DOHH2 (cell line): ENCODE results near the gene DNAJB6.

Experiments used
- H3F3A ChIP-seq: fragments of 200-600 bp; sonication (generic), shearing (Covaris generic); 2 replicates; pipeline ENCODE4 v1.6.0; 2016; ENCODE audit warnings: antibody characterized with exemption, mild to moderate bottlenecking; ENCODE audit not compliant: control insufficient read depth, insufficient read depth
- H3K27ac ChIP-seq: fragments of 200-600 bp; sonication (generic); 2 replicates; pipeline ENCODE4 v1.5.1; 2014; ENCODE audit warnings: low read depth, mild to moderate bottlenecking, low read length, moderate library complexity
- H3K27me3 ChIP-seq: fragments of 200-600 bp; sonication (generic); 2 replicates; pipeline ENCODE4 v1.6.1; 2014; ENCODE audit warnings: mild to moderate bottlenecking, low read length, mixed read lengths; ENCODE audit not compliant: control insufficient read depth
- H3K36me3 ChIP-seq: fragments of 200-600 bp; sonication (generic); 2 replicates; pipeline ENCODE4 v1.6.1; 2014; ENCODE audit warnings: mild to moderate bottlenecking, low read length, moderate library complexity, mixed read lengths; ENCODE audit not compliant: control insufficient read depth
- H3K4me1 ChIP-seq: fragments of 200-600 bp; sonication (generic); 2 replicates; pipeline ENCODE4 v1.6.1; 2014; ENCODE audit warnings: mild to moderate bottlenecking, low read length, mixed read lengths; ENCODE audit not compliant: control insufficient read depth
- H3K4me2 ChIP-seq: fragments of 200-600 bp; sonication (generic); 2 replicates; pipeline ENCODE4 v1.6.0; 2014; ENCODE audit warnings: mild to moderate bottlenecking, low read length, moderate library complexity
- H3K4me3 ChIP-seq: fragments of 200-600 bp; sonication (generic); 2 replicates; pipeline ENCODE4 v1.5.1; 2014; ENCODE audit warnings: mild to moderate bottlenecking, low read length, mixed read lengths
- H3K79me2 ChIP-seq: fragments of 200-600 bp; sonication (generic); 2 replicates; pipeline ENCODE4 v1.6.1; 2014; ENCODE audit warnings: mild to moderate bottlenecking, low read length, mixed read lengths; ENCODE audit not compliant: control insufficient read depth
- H3K9me2 ChIP-seq: fragments of 200-600 bp; sonication (generic); replicated peaks from 2 replicates; pipeline ENCODE4 v1.6.1; 2014; ENCODE audit warnings: mild to moderate bottlenecking, low read length, mixed read lengths; ENCODE audit not compliant: control insufficient read depth
- H3K9me3 ChIP-seq: fragments of 200-600 bp; sonication (generic); 2 replicates; pipeline ENCODE4 v1.6.1; 2014; ENCODE audit warnings: antibody characterized with exemption, low read length, mixed read lengths; ENCODE audit not compliant: control insufficient read depth, insufficient read depth
- H4K20me1 ChIP-seq: fragments of 200-600 bp; sonication (generic); 2 replicates; pipeline ENCODE4 v1.6.0; 2014; ENCODE audit warnings: low read depth, mild to moderate bottlenecking, antibody characterized with exemption, low read length, moderate library complexity; ENCODE audit not compliant: control insufficient read depth, insufficient read depth
- EZH2phosphoT487 ChIP-seq: fragments of 200-600 bp; sonication (generic); IDR thresholded peaks from 2 replicates; pipeline ENCODE4 v1.6.1; 2017; ENCODE audit warnings: borderline replicate concordance, mild to moderate bottlenecking, antibody characterized with exemption, low read length, moderate library complexity, mixed read lengths
- TF ChIP-seq, protein P1 (sequence below): fragments of 200-600 bp; sonication (generic); IDR thresholded peaks from one replicate; pipeline ENCODE4 v1.5.1; 2014; ENCODE audit warnings: antibody characterized with exemption, mild to moderate bottlenecking, low read depth, low read length; ENCODE audit not compliant: poor library complexity, severe bottlenecking

The DNAJB6 gene

DNA sequence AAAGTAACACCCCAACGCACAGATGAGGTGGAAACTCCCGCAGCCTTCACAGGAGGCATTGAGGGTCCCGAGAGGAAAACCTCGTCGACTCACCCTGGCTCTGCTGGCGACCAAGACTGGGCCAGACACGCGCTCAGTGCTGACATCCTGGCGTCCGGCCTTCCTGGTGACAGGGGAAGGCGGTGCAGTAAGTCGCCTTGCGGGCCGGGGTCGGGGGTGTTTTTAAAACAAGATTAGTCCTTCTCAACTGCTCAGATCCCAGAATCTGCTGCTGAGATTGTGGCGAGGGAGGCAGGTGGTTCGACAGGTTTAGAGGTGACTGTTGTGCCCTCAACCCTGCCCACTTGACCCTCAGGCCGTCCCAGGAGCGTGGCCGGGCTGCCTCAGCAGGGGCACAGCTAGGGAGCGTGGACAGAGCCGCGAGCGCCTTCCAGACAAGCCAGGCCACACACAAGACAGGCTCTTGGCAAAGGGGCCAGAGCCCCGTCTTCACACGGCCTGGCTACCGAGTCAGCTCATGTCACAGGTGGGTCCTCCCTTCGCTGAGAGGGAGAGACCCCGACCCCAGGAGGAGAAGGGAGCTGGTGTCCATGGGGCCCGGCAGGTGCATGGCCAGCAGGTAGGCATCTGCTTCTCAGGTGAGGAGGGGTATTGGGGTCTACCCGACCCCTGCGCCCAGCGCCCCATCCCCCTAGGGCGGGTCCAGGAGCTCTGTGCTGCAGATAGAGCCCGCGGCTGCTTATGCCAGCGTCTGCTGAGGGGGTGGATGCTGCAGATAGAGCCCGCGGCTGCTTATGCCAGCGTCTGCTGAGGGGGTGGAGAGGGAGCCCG lies 81.6 kb downstream of the DNAJB6 start:
- peaks cover 31% of the 10 kb centered on the region for H3K36me3 ChIP-seq
- H4K20me1 ChIP-seq: no peaks in the 10 kb centered on the region

DNA sequence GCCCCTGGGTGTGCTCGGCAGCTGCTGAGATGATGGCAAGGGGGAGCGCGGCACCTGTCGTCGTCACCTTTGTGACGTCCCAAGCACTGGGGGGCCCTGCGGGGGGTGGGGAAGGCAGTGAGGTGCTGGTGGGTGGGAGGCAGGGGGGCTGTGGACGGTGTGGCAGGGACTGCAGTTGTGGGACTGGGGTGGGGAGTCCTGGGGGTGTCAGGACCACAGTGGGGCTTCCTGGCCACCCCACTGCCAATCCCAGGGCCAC lies 82.2 kb downstream of the DNAJB6 start:
- H3K9me3 ChIP-seq: no peaks in the 10 kb centered on the region
- H3K27ac ChIP-seq: no peak overlapping the region
- H3K4me1 ChIP-seq: no peaks in the 10 kb centered on the region
- no peak overlapping the region for H3K4me3 ChIP-seq
- no peaks in the 10 kb centered on the region for H3K79me2 ChIP-seq
- TF ChIP-seq EZH2phosphoT487: no peak
- TF ChIP-seq, protein P1, sequence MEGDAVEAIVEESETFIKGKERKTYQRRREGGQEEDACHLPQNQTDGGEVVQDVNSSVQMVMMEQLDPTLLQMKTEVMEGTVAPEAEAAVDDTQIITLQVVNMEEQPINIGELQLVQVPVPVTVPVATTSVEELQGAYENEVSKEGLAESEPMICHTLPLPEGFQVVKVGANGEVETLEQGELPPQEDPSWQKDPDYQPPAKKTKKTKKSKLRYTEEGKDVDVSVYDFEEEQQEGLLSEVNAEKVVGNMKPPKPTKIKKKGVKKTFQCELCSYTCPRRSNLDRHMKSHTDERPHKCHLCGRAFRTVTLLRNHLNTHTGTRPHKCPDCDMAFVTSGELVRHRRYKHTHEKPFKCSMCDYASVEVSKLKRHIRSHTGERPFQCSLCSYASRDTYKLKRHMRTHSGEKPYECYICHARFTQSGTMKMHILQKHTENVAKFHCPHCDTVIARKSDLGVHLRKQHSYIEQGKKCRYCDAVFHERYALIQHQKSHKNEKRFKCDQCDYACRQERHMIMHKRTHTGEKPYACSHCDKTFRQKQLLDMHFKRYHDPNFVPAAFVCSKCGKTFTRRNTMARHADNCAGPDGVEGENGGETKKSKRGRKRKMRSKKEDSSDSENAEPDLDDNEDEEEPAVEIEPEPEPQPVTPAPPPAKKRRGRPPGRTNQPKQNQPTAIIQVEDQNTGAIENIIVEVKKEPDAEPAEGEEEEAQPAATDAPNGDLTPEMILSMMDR: no peak
- peaks cover 31% of the 10 kb centered on the region for H3K36me3 ChIP-seq
- H4K20me1 ChIP-seq: no peaks in the 10 kb centered on the region
- H3K27me3 ChIP-seq: no peaks in the 10 kb centered on the region
- H3K9me2 ChIP-seq: no peaks in the 10 kb centered on the region
- 0 out of 2 replicates have a peak, but pooled peaks cover 3% of the 10 kb centered on the region for H3F3A ChIP-seq
- no peak overlapping the region for H3K4me2 ChIP-seq

More for the DNA sequence above, 81.6 kb downstream of the DNAJB6 start:
- no peaks in the 10 kb centered on the region for H3K79me2 ChIP-seq
- no peak overlapping the region for H3K4me2 ChIP-seq
- no peak overlapping the region for H3K27ac ChIP-seq
- H3K9me2 ChIP-seq: no peaks in the 10 kb centered on the region
- TF ChIP-seq, protein P1: no peak
- no peak for TF ChIP-seq EZH2phosphoT487
- no peaks in the 10 kb centered on the region for H3K9me3 ChIP-seq
- no peaks in the 10 kb centered on the region for H3K4me1 ChIP-seq
- H3K27me3 ChIP-seq: no peaks in the 10 kb centered on the region
- 0 out of 2 replicates have a peak, but pooled peaks cover 3% of the 10 kb centered on the region for H3F3A ChIP-seq
- H3K4me3 ChIP-seq: no peak overlapping the region

DNA sequence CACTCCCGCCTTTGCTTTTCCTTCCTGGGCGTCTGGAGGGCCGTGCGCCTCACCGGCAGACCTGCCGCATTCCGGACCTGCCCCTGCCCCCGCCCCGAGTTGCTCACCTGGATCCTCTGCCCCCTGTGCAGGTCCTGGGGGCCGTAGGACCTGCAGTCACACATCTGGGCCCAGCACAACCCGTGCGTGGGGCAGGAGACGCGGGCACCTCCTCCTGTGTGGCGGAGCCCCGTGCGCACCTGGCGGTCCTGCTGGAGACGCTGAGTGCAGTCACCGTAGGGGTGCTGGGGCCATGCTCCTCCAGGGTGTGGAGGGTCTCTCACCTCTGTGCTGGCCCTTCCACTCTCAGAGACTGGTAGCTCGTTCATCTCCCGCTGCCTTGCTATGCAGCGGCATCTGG lies 85.5 kb downstream of the DNAJB6 start:
- no peak for TF ChIP-seq EZH2phosphoT487
- TF ChIP-seq, protein P1: no peak
- no peaks in the 10 kb centered on the region for H3K27me3 ChIP-seq
- H3K4me1 ChIP-seq: no peaks in the 10 kb centered on the region
- H3K9me3 ChIP-seq: no peaks in the 10 kb centered on the region
- no peaks in the 10 kb centered on the region for H3K9me2 ChIP-seq
- no peak overlapping the region for H3K4me3 ChIP-seq
- 0 out of 2 replicates have a peak, but pooled peaks cover 3% of the 10 kb centered on the region for H3F3A ChIP-seq
- H3K4me2 ChIP-seq: no peak overlapping the region
- peaks cover 1% of the 10 kb centered on the region for H3K36me3 ChIP-seq
- no peaks in the 10 kb centered on the region for H3K79me2 ChIP-seq
- no peak overlapping the region for H3K27ac ChIP-seq
- no peaks in the 10 kb centered on the region for H4K20me1 ChIP-seq
